Keratinocyte (primary cell): Measurements from ENCODE around the gene NUDT21. TPM values are rescaled to one million over a fixed set of nuclear protein-coding genes. Genes with fewer than 3 reads are reported as not detected.

Experiments
- DNase-seq: peaks from one replicate; pipeline ENCODE4 v3.0.0-alpha.2; 2011; ENCODE audit warnings: low read depth, missing footprints, low spot score
- FAIRE-seq: peaks from 2 replicates; lab custom pipeline; 2011; peaks lifted over from hg19 to GRCh38; lab: Jason Lieb, UNC
- H2AFZ ChIP-seq: 2 replicates; pipeline ENCODE4 v1.6.0; 2012; ENCODE audit warnings: low read length, control low read depth, inconsistent platforms; ENCODE audit not compliant: control insufficient read depth
- H3K27ac ChIP-seq: 2 replicates; pipeline ENCODE4 v1.5.1; 2011; ENCODE audit warnings: low read length; ENCODE audit not compliant: control insufficient read depth, insufficient read depth
- H3K27me3 ChIP-seq: 3 replicates; pipeline ENCODE4 v1.6.0; 2011; ENCODE audit warnings: low read length; ENCODE audit not compliant: control insufficient read depth, insufficient read depth; ENCODE audit errors: extremely low read depth
- H3K36me3 ChIP-seq, 2 experiments: 2 replicates in 1 of 2; 3 replicates in 1 of 2; pipeline ENCODE4 v1.5.1; 2011; ENCODE audit warnings: low read length in 2 of 2, mild to moderate bottlenecking in 1 of 2; ENCODE audit not compliant: control insufficient read depth in 2 of 2, insufficient read depth in 2 of 2; ENCODE audit errors: extremely low read depth in 1 of 2
- H3K4me1 ChIP-seq: 3 replicates; pipeline ENCODE4 v1.5.1; 2011; ENCODE audit warnings: low read length; ENCODE audit not compliant: control insufficient read depth, insufficient read depth; ENCODE audit errors: extremely low read depth
- H3K4me2 ChIP-seq: 3 replicates; pipeline ENCODE4 v1.6.0; 2011; ENCODE audit warnings: low read depth, low read length; ENCODE audit not compliant: control insufficient read depth, insufficient read depth; ENCODE audit errors: extremely low read depth
- H3K4me3 ChIP-seq, 3 experiments: fragments of 200-600 bp in 1 of 3; sonication (generic) in 1 of 3; 2 replicates in 2 of 3; 3 replicates in 1 of 3; pipeline ENCODE4 v1.5.1; 2011 to 2016; ENCODE audit warnings: low read length in 3 of 3, mild to moderate bottlenecking in 3 of 3, control low read depth in 2 of 3, inconsistent platforms in 1 of 3, low read depth in 1 of 3, mixed read lengths in 1 of 3, mixed run types in 1 of 3, moderate library complexity in 1 of 3; ENCODE audit not compliant: control insufficient read depth in 2 of 3, insufficient read depth in 2 of 3; ENCODE audit errors: extremely low read depth in 1 of 3
- H3K79me2 ChIP-seq: 2 replicates; pipeline ENCODE4 v1.6.0; 2012; ENCODE audit warnings: low read length; ENCODE audit not compliant: control insufficient read depth, insufficient read depth
- H3K9ac ChIP-seq: 3 replicates; pipeline ENCODE4 v1.6.0; 2011; ENCODE audit warnings: low read length; ENCODE audit not compliant: control insufficient read depth, insufficient read depth; ENCODE audit errors: extremely low read depth
- H3K9me1 ChIP-seq: 3 replicates; pipeline ENCODE4 v1.6.0; 2011; ENCODE audit warnings: low read length; ENCODE audit not compliant: control insufficient read depth, insufficient read depth; ENCODE audit errors: extremely low read depth
- H3K9me3 ChIP-seq: 2 replicates; pipeline ENCODE4 v1.5.1; 2012; ENCODE audit warnings: low read depth, low read length; ENCODE audit not compliant: control insufficient read depth
- H4K20me1 ChIP-seq: 3 replicates; pipeline ENCODE4 v1.6.0; 2011; ENCODE audit warnings: low read length; ENCODE audit not compliant: control insufficient read depth, insufficient read depth; ENCODE audit errors: extremely low read depth
- CTCF ChIP-seq, 3 experiments: IDR thresholded peaks in 1 of 3; conservative IDR thresholded peaks in 1 of 3; optimal IDR thresholded peaks in 1 of 3; 2 replicates in 2 of 3; 3 replicates in 1 of 3; pipeline versions ENCODE3 to v1.5.1; 2011; ENCODE audit warnings: low read length in 3 of 3, mild to moderate bottlenecking in 3 of 3, moderate library complexity in 2 of 3, control low read depth in 1 of 3, inconsistent platforms in 1 of 3; ENCODE audit not compliant: insufficient read depth in 2 of 3; ENCODE audit errors: extremely low read depth in 1 of 3
- EZH2 ChIP-seq: IDR thresholded peaks from one replicate; pipeline ENCODE4 v1.6.1; 2012; ENCODE audit warnings: inconsistent platforms, mild to moderate bottlenecking, low read length, moderate library complexity
- dilution Hi-C: fragments of 300-500 bp; cut with MboI; formaldehyde crosslinking; loops from one replicate; pipeline ENCODE4 v1.7.0; 2020; ENCODE audit warnings: low sequenced_read_pairs; ENCODE audit not compliant: extremely low pct_ligation_motif_present
- polyA plus RNA-seq, 5 experiments: library from polyadenylated mRNA; depleted of rRNA in 3 of 5; stranded (reverse) in 3 of 5; stranded (forward) in 1 of 5; unstranded in 1 of 5; fragments of >200 nt; gene quantifications; 1 replicate in 1 of 5; 2 replicates in 3 of 5; 3 replicates in 1 of 5; pipeline versions ENCODE4 v1.2.1 to v1.2.3, GENCODE V29; 2011 to 2012; ENCODE audit warnings: missing spikeins in 2 of 5, low read depth in 1 of 5, low replicate concordance in 1 of 5

NUDT21 gene
- polyA plus RNA-seq, 1 donor (not counting 4 experiments of a cell fraction or from before 2014, with no cell fraction given) = 98.2 TPM

- Histone ChIP-seq H3K9me3 (no peaks in the 10 kb centered on the region), H3K9ac (no peak overlapping the region), H4K20me1 (no peaks in the 10 kb centered on the region), H3K4me2 (no peak overlapping the region), H3K36me3 (peaks cover 11 to 40% of the 10 kb centered on the region in 2 experiments), H3K4me3 (no peak overlapping the region), H3K27ac (no peak overlapping the region), H3K27me3 (no peaks in the 10 kb centered on the region), H2AFZ (no peak overlapping the region), H3K4me1 (peaks cover 13% of the 10 kb centered on the region), H3K9me1 (no peaks in the 10 kb centered on the region), H3K79me2 (no peaks in the 10 kb centered on the region)
- no peak for TF ChIP-seq CTCF (optimal IDR thresholded peaks at IDR 0.05 in 1 of 3, IDR thresholded peaks at IDR 0.05 in 1 of 3, conservative IDR thresholded peaks at IDR 0.05 in 1 of 3; ENCODE audit: extremely low read depth in 1 of 3, insufficient read depth in 2 of 3, low read length in 3 of 3)
- no peak for TF ChIP-seq EZH2
- DNase-seq (no peak), FAIRE-seq (no peak)
- dilution Hi-C loops = no loop called here
Measured at GRCh38 chr16:56478281-56479049, 27.3 kb upstream of the NUDT21 start.

GRCh38 chr16:56477096-56477878, 26.2 kb upstream of the NUDT21 start:
- H3K27me3 ChIP-seq = no peaks in the 10 kb centered on the region
- H3K4me3 ChIP-seq = no peak overlapping the region
- H3K79me2 ChIP-seq = no peaks in the 10 kb centered on the region
- FAIRE-seq (peak; percentile 90), DNase-seq (no peak)
- H2AFZ ChIP-seq = no peak overlapping the region
- H3K27ac ChIP-seq = peak overlapping the region; percentile 59
- TF ChIP-seq CTCF (optimal IDR thresholded peaks at IDR 0.05 in 1 of 3, IDR thresholded peaks at IDR 0.05 in 1 of 3, conservative IDR thresholded peaks at IDR 0.05 in 1 of 3; ENCODE audit: extremely low read depth in 1 of 3, insufficient read depth in 2 of 3, low read length in 3 of 3) = no peak
- no peak for TF ChIP-seq EZH2
- no peaks in the 10 kb centered on the region for H3K9me3 ChIP-seq
- H4K20me1 ChIP-seq = no peaks in the 10 kb centered on the region
- peaks cover 13% of the 10 kb centered on the region for H3K4me1 ChIP-seq
- no peak overlapping the region for H3K9ac ChIP-seq
- H3K9me1 ChIP-seq = no peaks in the 10 kb centered on the region
- dilution Hi-C loops = no loop called here
- H3K4me2 ChIP-seq = peak overlapping the region; percentile 39
- peaks cover 17 to 52% of the 10 kb centered on the region in 2 experiments for H3K36me3 ChIP-seq
